Stimulated activated CD4-positive, alpha-beta T cell treated with anti-CD3 and anti-CD28 coated beads, Interleukin-4, amount 100 ng/mL, for 48 hours (primary cell): Measurements from ENCODE around the gene AKNA.
A peak's percentile ranks its signal among the peaks of the same experiment; 100 is the strongest.
"Not testable (repeated sequence)": the region's sequence is repeated elsewhere in the genome, so short reads cannot be mapped to it uniquely, and the experiment has no call there.

ENCODE experiments used
- DNase-seq, 2 donors: peaks; one replicate each; pipeline ENCODE4 v3.0.0-alpha.2; 2020; ENCODE audit warnings: low read depth in 2 of 2

Gene AKNA

GRCh38 chr9:114322831-114323531, 64.8 kb downstream of the AKNA start, which contains the start of gene ORM1:
Gene ORM1 (plus strand): TSS chr9:114323098. CDS start chr9:114323134, 36 bp downstream.
- DNase-seq: not testable (repeated sequence)

DNA sequence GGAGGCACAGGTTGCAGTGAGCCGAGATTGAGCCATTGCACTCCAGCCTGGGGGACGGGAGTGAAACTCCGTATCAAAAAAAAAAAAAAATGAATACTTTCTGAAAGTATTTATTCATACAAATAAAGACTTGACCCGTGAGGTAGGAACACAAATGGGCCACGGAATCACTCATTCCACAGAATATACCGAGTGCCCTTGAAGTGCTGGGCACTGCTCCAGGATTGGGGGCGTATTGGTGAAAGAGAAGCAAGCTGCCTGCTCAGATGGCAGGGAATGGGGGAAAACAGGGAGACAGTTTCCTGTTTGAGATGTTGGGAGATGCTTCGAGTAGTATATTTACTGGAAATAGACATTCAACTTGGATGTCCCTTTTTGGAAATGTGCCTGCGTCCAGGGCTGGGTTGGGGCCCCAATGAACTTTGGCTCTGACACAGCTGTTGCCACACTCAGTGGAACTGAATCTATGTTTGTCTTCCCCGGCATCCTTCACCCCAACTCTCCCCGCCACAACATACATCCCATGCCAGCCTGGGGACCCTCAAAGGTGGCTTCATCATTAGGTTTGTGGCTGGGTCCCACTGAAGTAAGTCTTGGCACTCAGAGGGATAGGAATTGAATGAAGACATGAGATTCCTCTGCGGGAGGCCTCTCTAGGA, 65.5 kb downstream of the AKNA start:
- DNase-seq: not testable (repeated sequence)

DNA sequence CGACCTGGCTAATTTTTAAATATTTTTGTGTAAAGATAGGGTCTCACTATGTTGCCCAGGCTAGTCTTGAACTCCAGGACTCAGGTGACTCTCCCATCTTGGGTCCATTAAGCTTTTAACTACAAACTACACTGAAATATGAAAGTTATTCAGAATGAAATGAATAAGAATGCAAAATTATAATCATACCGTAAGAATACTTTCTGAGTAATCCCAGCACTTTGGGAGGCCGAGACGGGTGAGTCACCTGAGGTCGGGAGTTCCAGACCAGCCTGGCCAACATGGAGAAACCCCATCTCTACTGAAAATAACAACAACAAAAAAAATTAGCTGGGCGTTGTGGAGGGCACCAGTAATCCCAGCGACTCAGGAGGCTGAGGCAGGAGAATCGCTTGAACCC, 66.0 kb downstream of the AKNA start:
- peak in 1 of 2 donors; percentile 37 for DNase-seq

GRCh38 chr9:114320710-114321109, 67.1 kb downstream of the AKNA start:
- DNase-seq: not testable (repeated sequence)

DNA sequence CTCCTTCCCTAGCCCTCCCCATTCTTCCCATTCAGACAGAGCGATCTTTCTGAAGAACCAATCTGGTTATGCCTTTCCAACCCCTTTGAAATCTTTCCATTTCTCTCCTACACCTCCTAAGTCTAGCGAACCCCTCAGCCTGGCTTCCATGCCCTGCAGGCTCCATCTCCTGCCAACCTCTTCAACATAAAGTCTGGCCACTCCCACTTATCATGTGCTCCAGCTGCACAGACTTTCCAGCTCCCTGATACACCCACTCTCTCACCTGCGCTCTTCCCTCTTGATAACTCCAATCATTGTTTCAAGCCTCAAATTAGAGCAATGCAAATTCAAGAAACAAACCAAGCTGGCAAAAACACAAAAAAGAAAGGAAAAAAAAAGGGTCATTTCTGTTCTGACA, 68.6 kb downstream of the AKNA start:
- no peak for DNase-seq

GRCh38 chr9:114318416-114318815, 69.4 kb downstream of the AKNA start:
- no peak for DNase-seq

DNA sequence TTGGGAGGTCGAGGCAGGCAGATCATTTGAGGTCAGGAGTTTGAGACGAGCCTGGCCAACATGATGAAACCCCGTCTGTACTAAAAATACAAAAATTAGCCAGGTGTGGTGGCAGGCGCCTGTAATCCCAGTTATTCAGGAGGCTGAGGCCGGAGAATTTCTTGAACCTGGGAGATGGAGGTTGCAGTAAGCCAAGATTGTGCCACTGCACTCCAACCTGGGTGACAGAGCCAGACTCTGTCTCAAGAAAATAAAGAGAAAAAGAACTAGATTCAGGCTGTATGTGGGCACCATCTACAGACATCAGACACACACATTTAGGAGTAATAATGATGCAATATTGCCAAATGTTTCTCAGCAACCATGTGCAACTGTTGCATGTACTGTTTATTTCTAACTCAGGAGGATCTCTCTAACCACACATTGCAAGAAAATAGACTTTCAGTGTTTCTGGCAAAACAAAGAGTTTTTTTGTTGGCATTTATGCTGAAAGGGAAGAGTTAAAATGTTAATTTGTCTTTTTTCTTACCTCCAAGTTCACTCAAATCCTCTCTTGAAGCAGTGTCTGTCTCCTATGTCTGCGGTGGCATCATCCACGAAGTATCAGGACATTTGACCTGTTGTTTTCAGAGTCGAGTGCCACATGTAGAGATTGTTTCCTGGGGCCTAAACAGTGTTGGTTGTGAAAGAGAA, 70.0 kb downstream of the AKNA start:
- no peak for DNase-seq

- no peak for DNase-seq
Measured at GRCh38 chr9:114316605-114317230, 71.1 kb downstream of the AKNA start.

- no peak for DNase-seq
Measured at GRCh38 chr9:114315723-114316363, 71.9 kb downstream of the AKNA start.

DNA sequence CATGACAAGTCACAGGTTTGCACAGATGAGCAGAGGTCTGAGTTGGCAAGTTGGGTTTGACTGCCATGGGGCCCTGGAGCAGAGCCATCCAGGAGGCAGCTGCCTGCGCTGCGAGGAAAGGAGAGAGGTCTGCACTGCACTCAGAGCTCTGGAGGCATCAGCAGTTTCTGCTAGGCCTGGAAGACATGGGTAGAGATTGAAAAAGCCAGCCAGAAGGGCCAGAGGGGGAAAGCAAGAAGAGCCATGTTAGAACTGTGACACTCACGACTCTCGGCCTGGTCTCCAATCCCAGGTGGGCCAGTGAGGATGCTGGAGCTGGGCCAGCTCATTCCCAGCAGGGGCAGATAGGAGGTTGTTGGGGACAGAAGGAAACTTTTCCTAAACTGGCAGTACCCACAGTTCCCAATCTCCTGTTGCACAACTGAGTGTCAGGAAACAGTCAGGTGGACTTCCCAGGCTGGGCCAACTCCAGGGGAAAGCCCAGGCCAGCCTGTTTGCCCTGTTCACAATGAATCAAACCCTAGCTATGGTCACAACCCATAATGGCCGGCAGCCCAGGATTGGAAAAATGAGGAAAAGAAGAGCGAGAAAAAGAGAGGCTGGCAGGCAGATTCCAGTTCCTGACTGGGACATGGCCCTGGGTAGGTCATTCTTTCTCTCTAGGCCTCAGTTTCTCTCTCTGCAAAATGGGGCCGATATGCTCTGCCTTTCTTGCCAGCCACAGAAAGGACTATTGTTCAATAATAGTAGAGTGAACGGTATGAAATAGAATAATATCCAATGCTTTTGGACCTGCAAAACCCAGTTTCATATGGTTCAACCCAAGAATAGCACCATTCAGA, 72.7 kb downstream of the AKNA start:
- DNase-seq: no peak

DNA sequence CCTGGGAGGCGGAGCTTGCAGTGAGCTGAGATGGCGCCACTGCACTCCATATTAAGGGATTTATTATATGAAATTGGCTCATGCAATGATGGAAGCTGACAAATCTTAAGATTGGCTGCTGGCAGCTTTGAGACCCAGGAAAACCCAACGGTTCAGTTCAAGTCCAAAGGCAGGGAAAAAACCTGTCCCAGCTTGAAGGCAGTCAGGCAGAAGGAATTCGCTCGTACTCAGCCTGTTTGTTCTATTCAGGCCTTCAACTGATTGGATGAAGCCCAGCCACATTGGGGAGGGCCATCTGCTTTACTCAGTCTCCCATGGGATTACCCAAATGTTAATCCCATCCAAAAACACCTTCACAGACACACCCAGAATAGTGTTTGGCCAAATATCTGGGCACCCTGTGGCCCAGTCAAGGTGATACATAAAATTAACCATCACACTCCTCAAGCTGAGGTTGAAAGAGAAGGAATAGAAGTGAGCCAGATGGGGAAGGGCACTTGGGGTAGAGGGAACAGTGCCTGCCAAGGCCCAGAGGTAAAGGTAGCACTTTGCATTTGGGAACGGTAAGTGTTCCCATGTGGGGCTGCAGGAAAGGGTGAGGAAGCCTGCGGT, 73.4 kb downstream of the AKNA start:
- DNase-seq: no peak

DNA sequence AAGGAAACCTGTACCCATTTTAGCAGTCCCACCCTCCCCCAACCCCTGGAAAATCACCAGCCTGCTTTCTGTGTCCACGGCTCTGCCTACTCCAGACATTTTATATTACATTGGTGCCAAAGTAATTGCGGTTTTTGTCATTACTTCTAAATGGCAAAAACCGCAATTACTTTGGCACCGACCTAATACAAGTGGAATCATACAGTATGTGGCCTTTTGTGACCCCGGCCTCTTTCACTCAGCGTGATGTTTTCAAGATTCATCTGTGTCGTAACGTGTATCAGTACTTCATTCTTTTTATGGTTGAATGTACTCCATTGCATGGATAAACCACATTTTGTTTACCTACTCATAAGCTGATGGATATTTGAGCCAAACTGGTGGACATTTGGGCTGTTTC, 74.6 kb downstream of the AKNA start:
- no peak for DNase-seq

- DNase-seq: no peak
Measured at GRCh38 chr9:114312513-114312875, 75.3 kb downstream of the AKNA start.

DNA sequence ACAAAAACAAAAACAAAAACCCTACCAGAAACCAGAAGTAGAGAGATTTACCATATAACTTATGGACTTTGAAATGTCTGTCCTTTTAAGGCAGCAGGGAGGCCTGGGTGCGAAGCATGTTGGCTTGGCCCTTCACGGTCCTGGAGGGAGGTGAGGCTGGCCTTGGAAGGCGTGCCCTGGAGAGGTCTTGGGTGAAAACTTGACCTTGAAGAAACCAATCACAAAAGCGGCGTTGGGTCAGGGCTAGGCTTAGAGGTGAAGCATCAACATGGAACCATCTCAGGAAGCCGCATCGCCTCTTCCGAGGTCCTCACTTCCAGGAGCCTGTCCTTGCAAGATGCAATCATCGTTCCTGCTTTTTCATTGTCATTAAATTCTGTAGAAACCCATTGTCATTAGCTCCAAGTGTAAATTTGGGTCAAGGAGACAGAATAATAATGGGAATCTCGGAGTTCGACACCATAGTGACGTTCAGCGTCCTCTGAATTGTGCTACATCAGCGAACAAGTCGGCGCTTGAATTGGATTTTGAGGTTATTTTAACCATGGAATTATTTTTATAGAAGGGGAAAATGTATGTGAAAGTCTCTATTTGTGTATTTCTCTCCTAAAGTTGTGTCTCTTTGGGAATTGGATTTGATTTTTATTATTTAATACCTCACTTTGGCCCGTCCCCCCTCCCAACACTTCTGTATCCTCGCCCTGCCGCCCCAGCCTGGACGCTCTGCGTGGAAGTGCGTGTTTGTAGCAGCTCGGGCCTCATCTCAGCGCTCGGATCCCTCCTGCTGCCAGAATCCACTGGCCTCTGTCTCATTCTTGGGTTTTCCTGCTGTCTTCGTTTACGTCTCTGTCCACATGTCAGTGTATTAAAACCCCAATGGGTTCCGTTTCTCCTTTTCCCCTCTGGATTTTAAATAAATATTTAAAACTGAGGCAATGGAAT, 75.9 kb downstream of the AKNA start:
- no peak for DNase-seq

DNA sequence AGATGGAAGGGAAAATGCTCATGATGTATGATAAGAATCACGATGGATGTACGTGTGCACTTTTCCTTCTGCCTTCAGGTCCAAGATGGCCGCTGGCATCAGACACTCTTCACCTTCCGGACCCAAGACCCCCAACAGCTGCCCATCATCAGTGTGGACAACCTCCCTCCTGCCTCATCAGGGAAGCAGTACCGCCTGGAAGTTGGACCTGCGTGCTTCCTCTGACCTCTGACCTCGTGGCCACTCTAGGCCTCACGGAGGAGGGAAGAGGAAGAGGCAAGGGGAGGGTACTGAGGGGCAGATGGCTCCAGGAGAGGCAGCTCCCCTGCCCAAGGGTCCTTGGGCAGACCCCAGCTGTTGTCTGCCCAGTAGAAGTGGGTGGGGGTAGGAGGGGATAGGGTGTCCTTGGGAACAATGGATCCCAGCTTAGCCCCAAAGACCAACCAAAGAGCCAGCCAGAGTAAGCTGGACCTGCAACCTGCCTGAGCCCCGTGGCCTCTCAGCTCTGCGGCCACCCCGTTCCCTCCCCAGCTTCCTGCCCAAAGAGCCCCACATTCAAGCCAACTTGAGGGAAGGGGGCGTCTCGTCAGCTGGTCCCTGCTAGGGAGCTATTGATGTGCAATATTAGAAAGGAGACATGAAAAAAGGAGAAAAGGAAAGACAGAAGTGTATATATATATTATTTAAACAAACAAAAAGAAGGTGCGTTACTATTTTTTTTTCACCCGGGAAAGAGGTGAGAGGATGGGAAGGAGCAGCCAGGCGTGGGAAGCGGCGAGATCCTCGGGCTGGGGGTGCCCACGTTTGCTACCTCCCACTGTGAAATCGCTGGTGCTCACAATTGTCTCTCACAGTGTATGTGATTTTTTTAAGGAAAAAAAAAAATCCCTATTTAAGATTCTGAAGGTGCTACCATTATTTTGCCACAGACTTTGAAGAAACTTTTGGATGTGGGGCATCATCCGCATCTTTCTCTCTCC, 77.0 kb downstream of the AKNA start:
- DNase-seq: no peak

DNA sequence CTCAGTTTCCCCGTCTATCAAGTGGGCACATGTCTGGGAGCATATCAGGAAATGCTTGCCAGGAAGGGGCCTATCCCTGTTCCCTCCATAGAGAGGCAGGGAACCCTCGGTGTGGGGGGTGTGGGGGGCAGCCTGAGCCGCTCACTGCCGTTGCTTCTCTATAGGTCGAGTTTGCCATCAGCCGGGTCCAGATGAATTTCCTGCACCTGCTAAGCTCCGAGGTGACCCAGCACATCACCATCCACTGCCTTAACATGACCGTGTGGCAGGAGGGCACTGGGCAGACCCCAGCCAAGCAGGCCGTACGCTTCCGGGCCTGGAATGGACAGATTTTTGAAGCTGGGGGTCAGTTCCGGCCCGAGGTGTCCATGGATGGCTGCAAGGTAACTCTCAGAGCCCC, 78.7 kb downstream of the AKNA start:
- DNase-seq: no peak

GRCh38 chr9:114308361-114308950, 79.3 kb downstream of the AKNA start:
- no peak for DNase-seq

DNA sequence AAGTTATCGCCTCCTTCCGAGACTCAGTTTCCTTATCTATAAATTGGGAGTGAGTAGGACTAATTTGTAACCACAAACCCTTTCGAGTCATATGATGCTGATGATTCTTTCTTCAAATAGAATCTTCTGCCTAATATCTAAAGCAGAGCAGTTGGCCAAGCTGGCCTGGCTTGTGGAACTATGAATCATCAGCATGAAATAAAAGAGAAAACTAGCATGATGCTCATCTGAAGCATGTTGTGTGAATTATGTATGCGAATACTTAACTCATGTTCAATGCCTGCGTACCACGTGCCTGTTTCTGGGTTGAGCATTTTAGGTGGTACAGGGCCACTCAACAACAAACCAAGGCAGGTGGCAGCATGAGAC, 79.9 kb downstream of the AKNA start:
- DNase-seq: no peak
